ENCODE data around the gene PCSK1N.
"Not testable (repeated sequence)": the region's sequence is repeated elsewhere in the genome, so short reads cannot be mapped to it uniquely, and the experiment has no call there.

The PCSK1N gene

GRCh38 chrX:48835524-48836329, at the start of gene PCSK1N:
Gene PCSK1N, minus strand, starts transcription at chrX:48835610. Its CDS starts 78 bp downstream, at chrX:48835532.
- DNase-seq (ENCODE audit: low read depth) = no peak

DNA sequence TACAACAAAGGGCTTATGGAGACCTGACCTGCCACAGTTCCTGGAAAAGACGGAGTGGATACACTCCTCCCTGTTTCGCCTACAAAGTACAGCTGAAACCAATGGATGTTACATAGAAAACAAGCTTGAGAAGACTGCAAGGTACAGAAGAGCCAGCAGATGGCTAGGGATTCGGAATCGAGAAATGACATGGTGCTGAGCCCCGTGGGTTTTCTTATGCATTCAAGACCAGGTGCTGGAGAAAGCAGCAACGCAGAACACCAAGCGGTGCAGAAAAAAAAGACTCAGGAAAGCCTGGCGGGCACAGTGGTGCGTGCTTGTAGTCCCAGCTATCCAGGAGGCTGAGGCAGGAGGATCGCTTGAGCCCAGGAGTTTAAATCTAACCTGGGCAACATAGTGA, 48.3 kb upstream of the PCSK1N start:
- DNase-seq (ENCODE audit: low read depth) = no peak

DNA sequence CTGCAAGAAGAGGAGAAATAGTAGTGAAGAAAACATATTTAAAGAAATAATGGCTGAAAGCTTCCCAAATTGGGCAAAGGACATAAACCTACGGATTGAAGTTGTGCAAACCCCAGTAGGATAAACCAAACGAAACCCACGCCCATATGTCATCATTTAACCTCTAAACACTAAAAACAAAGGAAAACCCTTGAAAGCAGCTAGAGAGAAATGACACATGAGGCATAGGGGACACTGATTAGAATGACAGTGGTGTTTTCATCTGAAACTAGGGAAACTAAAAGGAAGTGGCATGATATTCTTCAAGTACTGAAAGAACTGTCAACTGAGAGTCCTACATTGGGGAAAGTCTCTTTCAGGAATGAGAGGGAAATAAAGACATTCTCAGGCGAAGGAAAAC, 41.5 kb upstream of the PCSK1N start:
- not testable (repeated sequence) for DNase-seq (ENCODE audit: low read depth)

- not testable (repeated sequence) for DNase-seq (ENCODE audit: low read depth)
Measured at GRCh38 chrX:48872017-48872416, 36.6 kb upstream of the PCSK1N start.

- no peak for DNase-seq (ENCODE audit: low read depth)
Measured at GRCh38 chrX:48864210-48864609, 28.8 kb upstream of the PCSK1N start.

- no peak for DNase-seq (ENCODE audit: low read depth)
Measured at GRCh38 chrX:48854898-48855297, 19.5 kb upstream of the PCSK1N start.

- DNase-seq (ENCODE audit: low read depth) = not testable (repeated sequence)
Measured at GRCh38 chrX:48854121-48854804, 18.9 kb upstream of the PCSK1N start.

DNA sequence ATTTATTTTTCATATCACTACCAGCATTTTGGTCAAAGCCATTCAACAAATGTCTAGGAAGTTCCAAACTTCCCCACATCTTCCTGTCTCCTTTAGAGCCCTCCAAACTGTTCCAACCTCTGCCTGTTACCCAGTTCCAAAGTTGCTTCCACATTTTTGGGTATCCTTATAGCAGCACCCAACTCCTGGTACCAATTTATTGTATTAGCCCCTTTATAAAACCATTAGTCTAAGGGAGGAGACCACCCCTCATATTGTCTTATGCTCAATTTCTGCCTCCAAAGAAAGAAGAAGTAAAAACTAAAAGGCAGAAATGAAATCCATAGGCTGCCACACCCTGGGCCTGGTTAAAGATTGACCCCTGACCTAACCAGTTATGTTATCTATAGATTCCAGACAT, 18.1 kb upstream of the PCSK1N start:
- DNase-seq (ENCODE audit: low read depth) = not testable (repeated sequence)

DNA sequence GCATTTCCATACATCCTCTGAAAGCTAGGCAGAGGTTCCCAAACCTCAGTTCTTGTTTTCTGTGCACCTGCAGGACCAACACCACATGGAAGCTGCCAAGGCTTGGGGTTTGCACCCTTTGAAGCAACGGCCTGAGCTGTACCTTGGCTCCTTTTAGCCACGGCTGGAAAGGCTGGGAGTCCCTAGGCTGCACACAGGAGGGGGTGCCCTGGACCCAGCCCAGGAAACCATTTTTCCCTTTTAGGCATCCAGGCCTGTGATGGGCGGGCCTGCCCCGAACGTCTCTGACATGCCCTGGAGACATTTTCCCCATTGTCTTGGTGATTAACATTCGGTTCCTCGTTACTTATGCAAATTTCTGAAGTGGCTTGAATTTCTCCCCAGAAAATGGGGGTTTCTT, 17.4 kb upstream of the PCSK1N start:
- DNase-seq (ENCODE audit: low read depth) = no peak

DNA sequence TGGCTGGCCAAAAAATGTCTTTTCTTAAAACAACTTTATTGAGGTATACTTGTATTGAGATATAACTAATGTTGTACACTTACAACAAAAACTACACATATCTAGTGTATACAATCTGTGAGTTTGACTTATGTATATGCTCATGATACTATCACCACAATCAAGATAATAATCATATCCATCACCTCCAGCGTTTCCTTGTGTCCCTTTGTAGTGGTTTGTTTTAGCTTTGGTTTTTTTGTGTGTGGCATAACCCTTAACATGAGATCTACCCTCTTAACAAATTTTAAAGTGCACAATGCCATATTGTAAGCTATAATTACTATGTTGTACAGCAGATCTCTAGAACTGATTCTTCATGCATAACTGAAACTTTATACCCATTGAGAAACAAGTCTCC, 13.4 kb upstream of the PCSK1N start:
- no peak for DNase-seq (ENCODE audit: low read depth)

DNA sequence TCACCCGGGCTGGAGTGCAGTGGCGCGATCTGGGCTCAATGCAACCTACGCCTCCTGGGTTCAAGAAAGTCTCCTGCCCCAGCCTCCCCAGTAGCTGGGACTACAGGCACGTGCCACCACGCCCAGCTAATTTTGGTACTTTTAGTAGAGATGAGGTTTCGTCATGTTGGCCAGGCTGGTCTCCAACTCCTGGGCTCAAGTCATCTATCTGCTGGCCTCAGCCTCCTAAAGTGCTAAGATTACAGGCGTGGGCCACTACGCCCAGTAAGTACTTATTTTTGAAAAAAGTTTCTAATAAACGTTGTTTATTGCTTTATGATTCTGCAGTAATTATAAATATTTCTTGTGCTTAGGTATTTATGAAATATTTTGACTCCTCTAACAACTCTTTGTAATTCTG, 4.3 kb upstream of the PCSK1N start:
- no peak for DNase-seq (ENCODE audit: low read depth)

- DNase-seq (ENCODE audit: low read depth) = no peak
Measured at GRCh38 chrX:48834383-48834709, 1.1 kb downstream of the PCSK1N start.

DNA sequence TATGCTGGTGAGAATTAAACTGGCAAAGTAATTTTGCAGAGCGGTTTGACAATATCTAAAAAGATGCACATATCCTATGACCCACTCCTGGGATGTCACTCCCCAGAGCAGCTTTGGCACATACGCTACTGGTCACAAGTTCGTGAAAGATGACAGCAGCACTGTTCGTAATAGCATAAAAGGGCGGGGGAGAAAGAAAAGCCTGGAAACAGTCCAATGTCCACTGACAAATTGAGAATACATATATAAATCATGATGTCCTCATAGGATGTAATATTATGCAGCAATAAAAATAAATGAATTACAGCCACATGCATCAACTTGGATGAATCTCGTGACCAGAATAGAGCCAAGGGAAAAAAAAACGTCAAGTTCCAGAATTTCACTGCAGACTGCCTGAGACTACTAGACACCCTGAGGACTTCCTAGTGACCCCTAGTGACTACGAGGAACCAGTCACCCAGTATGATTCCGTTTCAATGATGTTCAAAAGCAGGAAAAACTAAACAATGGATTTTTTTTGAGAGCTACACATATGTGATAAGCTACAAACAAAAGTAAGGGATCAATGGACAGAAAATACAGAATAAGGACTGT, 1.8 kb downstream of the PCSK1N start:
- peak; percentile 4 for DNase-seq (ENCODE audit: low read depth)

DNA sequence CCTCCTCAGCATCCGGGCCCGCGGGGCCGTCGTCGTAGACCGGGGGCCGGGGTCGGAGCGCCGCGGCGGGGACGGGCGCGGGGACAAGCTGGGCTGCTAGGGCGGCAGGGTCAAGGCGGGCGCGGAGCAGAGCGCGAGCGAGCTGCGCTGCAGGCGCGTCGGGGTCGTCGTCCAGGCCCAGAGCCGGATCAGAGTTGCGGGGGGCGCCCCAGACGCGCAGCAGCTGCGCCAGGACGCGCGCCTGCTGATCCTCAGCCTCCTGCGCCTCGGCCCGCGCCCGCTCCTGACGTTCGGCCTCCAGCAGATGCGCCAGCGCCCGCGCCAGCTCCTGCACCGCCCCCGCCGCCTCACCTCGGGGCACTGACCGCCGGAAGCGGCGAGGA, 3.5 kb downstream of the PCSK1N start:
- DNase-seq (ENCODE audit: low read depth) = no peak

DNA sequence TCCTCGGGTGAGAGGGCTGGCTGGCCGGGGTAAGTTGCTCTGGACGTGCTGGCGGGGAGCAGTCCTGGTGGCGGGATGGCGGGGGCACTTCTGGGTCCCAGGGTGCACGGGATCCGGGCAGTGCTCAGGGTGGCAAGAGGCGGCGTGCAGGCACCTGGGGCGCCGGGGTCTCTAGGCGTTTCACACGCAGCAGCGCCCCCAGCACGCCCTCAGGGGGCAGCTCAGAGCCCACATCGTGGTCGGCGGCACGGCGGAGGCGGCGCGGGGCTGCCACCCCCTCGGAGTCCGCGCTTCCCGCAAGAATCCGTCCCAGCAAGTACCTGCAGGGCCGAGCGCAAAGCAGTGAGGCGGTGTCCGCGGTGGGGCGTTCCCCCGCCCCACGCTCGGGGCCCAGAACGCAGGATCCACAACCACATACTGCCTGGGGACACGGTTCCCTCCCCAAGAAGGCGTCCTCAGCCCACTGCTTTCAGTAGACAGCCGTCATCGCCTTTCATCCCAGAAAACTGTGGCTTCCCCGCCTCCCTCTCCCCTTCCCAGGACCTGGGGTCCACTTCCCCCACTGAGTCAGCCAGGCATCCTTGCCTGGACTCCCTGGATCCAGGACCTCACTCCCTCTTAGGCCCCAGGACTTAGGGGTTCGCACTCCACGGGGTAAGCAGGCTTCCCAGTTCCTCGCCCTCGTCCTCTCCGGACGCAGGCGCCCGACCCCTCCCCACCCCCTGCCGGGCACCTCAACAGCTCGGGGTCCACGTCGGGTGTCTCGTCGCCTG, 4.1 kb downstream of the PCSK1N start:
- no peak for DNase-seq (ENCODE audit: low read depth)

GRCh38 chrX:48829016-48829735, 6.2 kb downstream of the PCSK1N start:
- DNase-seq (ENCODE audit: low read depth) = no peak

DNA sequence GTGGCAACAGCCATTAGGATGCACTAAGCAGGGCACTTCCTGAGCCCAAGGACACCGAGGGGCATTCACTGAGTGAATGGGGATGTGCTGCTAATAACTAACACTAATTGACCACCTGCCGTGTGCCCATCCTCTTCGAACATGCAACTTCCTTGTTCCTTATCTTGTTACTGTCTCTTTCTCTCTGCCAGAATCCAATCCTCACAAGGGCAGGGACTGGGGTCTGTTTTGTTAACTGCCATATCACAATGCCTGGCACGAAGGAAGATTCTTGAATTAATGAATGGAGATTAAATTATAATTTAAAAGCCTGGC, 7.8 kb downstream of the PCSK1N start:
- DNase-seq (ENCODE audit: low read depth) = no peak

- no peak for DNase-seq (ENCODE audit: low read depth)
Measured at GRCh38 chrX:48826876-48827653, 8.3 kb downstream of the PCSK1N start.

DNA sequence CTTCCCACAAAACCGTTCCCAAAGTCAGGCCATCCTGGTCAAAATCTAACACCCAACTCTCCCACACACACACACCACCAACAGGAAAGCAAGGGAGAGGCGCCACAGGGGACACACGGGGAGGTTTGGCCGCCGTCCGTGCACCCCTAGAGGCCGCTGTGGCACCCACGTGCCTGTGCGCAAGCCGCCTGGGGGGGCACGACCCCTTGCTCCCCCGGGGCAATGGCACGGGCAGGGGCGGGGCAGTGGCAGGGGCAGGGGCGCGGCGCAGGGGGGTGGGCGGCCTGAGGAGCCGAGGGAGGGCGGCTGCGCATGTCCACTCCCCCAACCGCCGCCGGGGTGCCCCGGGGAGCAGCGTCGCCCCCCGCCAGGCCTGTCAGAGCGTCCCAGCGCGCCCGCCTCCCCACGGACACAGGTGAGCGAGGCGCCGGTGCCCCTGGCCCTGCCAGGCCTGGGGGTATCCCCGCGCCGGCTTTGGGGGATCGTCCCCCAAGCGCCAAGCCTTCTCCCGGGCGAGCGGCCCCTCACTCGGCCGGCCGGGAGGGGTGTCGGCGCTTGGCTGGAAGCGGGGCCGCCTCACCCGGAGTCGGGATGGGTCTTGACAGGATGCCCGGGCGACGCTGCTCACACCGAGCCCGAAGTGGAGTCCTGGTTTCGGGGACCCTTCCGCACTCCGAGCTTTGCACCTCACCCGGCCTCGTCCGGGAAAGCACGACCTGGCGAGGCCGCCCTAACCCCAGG, 9.1 kb downstream of the PCSK1N start, which contains the start of gene ERAS:
TSS of gene ERAS (plus strand) at position 379 of the 741 bp plus-strand sequence. CDS start 2,611 bp downstream, outside the sequence.
- DNase-seq (ENCODE audit: low read depth) = no peak

DNA sequence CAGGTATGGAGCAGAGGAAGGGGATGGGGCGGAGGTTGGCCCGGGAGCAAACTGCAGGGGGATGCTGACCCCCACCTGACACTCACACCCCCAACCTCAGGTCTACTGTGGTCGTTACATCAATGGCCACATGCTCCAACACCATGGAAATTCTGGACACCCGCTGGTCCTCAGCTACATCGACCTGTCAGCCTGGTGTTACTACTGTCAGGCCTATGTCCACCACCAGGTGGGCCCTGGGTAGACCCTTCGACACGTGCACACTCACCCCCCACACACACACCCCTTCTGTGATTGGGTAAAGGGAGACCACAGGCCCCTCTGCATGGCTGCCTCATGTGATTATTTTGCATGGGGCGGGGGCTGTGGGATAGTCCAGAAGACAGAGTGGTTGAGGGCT, 11.3 kb downstream of the PCSK1N start:
- no peak for DNase-seq (ENCODE audit: low read depth)

Measured in GM04504 (cell line).